ENCODE measurements around the gene EFHC1. TPM values are rescaled to one million over a fixed set of nuclear protein-coding genes. Genes with fewer than 3 reads are reported as not detected.

Gene EFHC1
- total and polyA plus RNA-seq, 4 donors = 15.7 to 81.7 (median 35.5) TPM

- WGBS, 2 donors = 87 to 89% methylated on average over 3 of the region's 3 CpGs
- no peak for TF ChIP-seq CTCF (IDR thresholded peaks at IDR 0.05; ENCODE audit: control extremely low read depth, extremely low read depth)
- ATAC-seq (ENCODE audit: insufficient read depth, low FRiP score) (no peak), DNase-seq (no peak)
- Histone ChIP-seq H3K4me1 (ENCODE audit: control insufficient read depth in 5 of 5, insufficient read depth in 5 of 5, low read length in 5 of 5) (peaks cover 0 to 3% (median 0%) of the 10 kb centered on the region in 5 donors), H3K9ac (ENCODE audit: insufficient read depth in 1 of 2, low read length in 2 of 2) (no peak overlapping the region), H3K36me3 (ENCODE audit: control insufficient read depth in 4 of 4, insufficient read depth in 4 of 4, low read length in 4 of 4) (peaks cover 0 to 10% (median 7%) of the 10 kb centered on the region in 4 donors), H3K4me3 (no peak overlapping the region), H3K27ac (ENCODE audit: low read depth in 1 of 2, low read length in 1 of 2) (no peak overlapping the region), H3K9me3 (ENCODE audit: control insufficient read depth in 4 of 4, insufficient read depth in 3 of 4, low read length in 3 of 4) (no peaks in the 10 kb centered on the region), H3K27me3 (ENCODE audit: control insufficient read depth in 3 of 3, insufficient read depth in 3 of 3, low read length in 2 of 3) (no peaks in the 10 kb centered on the region)
Observed at GRCh38 chr6:52483671-52484003, 63.5 kb downstream of the EFHC1 start.

- no peak for TF ChIP-seq CTCF (IDR thresholded peaks at IDR 0.05; ENCODE audit: control extremely low read depth, extremely low read depth)
Observed at GRCh38 chr6:52489881-52490280, 69.7 kb downstream of the EFHC1 start.

GRCh38 chr6:52491203-52492069 is 71.3 kb downstream of the EFHC1 start:
- WGBS, 2 donors = 52 to 68% methylated on average over 14 of the region's 14 CpGs
- peak overlapping the region in 1 of 2 donors; percentile 0 for H3K9ac ChIP-seq (ENCODE audit: insufficient read depth in 1 of 2, low read length in 2 of 2)

More at GRCh38 chr6:52489881-52490280, 69.7 kb downstream of the EFHC1 start:
- no peak for DNase-seq
- H3K4me3 ChIP-seq = no peak overlapping the region
- peaks cover 0 to 11% (median 4%) of the 10 kb centered on the region in 4 donors for H3K36me3 ChIP-seq (ENCODE audit: control insufficient read depth in 4 of 4, insufficient read depth in 4 of 4, low read length in 4 of 4)
- no peak overlapping the region for H3K9ac ChIP-seq (ENCODE audit: insufficient read depth in 1 of 2, low read length in 2 of 2)
- peaks cover 0 to 6% (median 4%) of the 10 kb centered on the region in 5 donors for H3K4me1 ChIP-seq (ENCODE audit: control insufficient read depth in 5 of 5, insufficient read depth in 5 of 5, low read length in 5 of 5)
- H3K27me3 ChIP-seq (ENCODE audit: control insufficient read depth in 3 of 3, insufficient read depth in 3 of 3, low read length in 2 of 3) = no peaks in the 10 kb centered on the region
- no peaks in the 10 kb centered on the region for H3K9me3 ChIP-seq (ENCODE audit: control insufficient read depth in 4 of 4, insufficient read depth in 3 of 4, low read length in 3 of 4)
- 31 to 49% methylated on average over 5 of the region's 5 CpGs for WGBS, 2 donors
- H3K27ac ChIP-seq (ENCODE audit: low read depth in 1 of 2, low read length in 1 of 2) = no peak overlapping the region
- no peak for ATAC-seq (ENCODE audit: insufficient read depth, low FRiP score)

More at GRCh38 chr6:52491203-52492069, 71.3 kb downstream of the EFHC1 start:
- H3K4me3 ChIP-seq = no peak overlapping the region
- H3K4me1 ChIP-seq (ENCODE audit: control insufficient read depth in 5 of 5, insufficient read depth in 5 of 5, low read length in 5 of 5) = peaks cover 0 to 6% (median 4%) of the 10 kb centered on the region in 5 donors
- DNase-seq (peak; percentile 56 to 73 (median 58)), ATAC-seq (ENCODE audit: insufficient read depth, low FRiP score) (peak; percentile 27)
- peaks cover 0 to 8% (median 4%) of the 10 kb centered on the region in 4 donors for H3K36me3 ChIP-seq (ENCODE audit: control insufficient read depth in 4 of 4, insufficient read depth in 4 of 4, low read length in 4 of 4)
- peak overlapping the region in 1 of 2 donors; percentile 65 for H3K27ac ChIP-seq (ENCODE audit: low read depth in 1 of 2, low read length in 1 of 2)
- H3K9me3 ChIP-seq (ENCODE audit: control insufficient read depth in 4 of 4, insufficient read depth in 3 of 4, low read length in 3 of 4) = no peaks in the 10 kb centered on the region
- TF ChIP-seq CTCF (IDR thresholded peaks at IDR 0.05; ENCODE audit: control extremely low read depth, extremely low read depth) = no peak
- no peaks in the 10 kb centered on the region for H3K27me3 ChIP-seq (ENCODE audit: control insufficient read depth in 3 of 3, insufficient read depth in 3 of 3, low read length in 2 of 3)

Measured in lung (tissue), 12 donors.